T-helper 1 cell treated with Interleukin-12 subunit alpha and Interleukin-12 subunit beta and Interleukin-4 antibody, amounts not matched to agents 30 μg/mL and 1 μg/mL, for 36 hours (primary cell): ENCODE measurements around the gene SPESP1.
"Not testable (repeated sequence)": the region's sequence is repeated elsewhere in the genome, so short reads cannot be mapped to it uniquely, and the experiment has no call there.

Source experiments
- H3K27ac Mint-ChIP-seq: one replicate; pipeline ENCODE4 v1.8.0; 2021; ENCODE audit warnings: mild to moderate bottlenecking, mixed read lengths
- H3K27me3 Mint-ChIP-seq: one replicate; pipeline ENCODE4 v1.8.0; 2021; ENCODE audit warnings: low read depth, mixed read lengths
- H3K36me3 Mint-ChIP-seq: one replicate; pipeline ENCODE4 v1.8.0; 2021; ENCODE audit warnings: low read depth, mixed read lengths
- H3K4me1 Mint-ChIP-seq: one replicate; pipeline ENCODE4 v1.8.0; 2021; ENCODE audit warnings: low read depth, mixed read lengths
- H3K4me3 Mint-ChIP-seq: one replicate; pipeline ENCODE4 v1.8.0; 2021; ENCODE audit warnings: mild to moderate bottlenecking, moderate library complexity, mixed read lengths
- H3K9me3 Mint-ChIP-seq: one replicate; pipeline ENCODE4 v1.8.0; 2021; ENCODE audit warnings: mixed read lengths

SPESP1 gene

GRCh38 chr15:68933001-68933400 lies 2.7 kb downstream of the SPESP1 start:
- H3K4me1 Mint-ChIP-seq: peaks cover 1% of the 10 kb centered on the region
- H3K4me3 Mint-ChIP-seq: no peak overlapping the region
- H3K9me3 Mint-ChIP-seq: no peaks in the 10 kb centered on the region
- no peak overlapping the region for H3K27ac Mint-ChIP-seq
- H3K36me3 Mint-ChIP-seq: no peaks in the 10 kb centered on the region
- H3K27me3 Mint-ChIP-seq: peaks cover 6% of the 10 kb centered on the region

- H3K27ac Mint-ChIP-seq: no peak overlapping the region
- H3K4me1 Mint-ChIP-seq: peaks cover 1% of the 10 kb centered on the region
- H3K27me3 Mint-ChIP-seq: peaks cover 12% of the 10 kb centered on the region
- no peak overlapping the region for H3K4me3 Mint-ChIP-seq
- no peaks in the 10 kb centered on the region for H3K9me3 Mint-ChIP-seq
- no peaks in the 10 kb centered on the region for H3K36me3 Mint-ChIP-seq
These were observed 4.0 kb downstream of the SPESP1 start for GRCh38 chr15:68934341-68934740.

DNA sequence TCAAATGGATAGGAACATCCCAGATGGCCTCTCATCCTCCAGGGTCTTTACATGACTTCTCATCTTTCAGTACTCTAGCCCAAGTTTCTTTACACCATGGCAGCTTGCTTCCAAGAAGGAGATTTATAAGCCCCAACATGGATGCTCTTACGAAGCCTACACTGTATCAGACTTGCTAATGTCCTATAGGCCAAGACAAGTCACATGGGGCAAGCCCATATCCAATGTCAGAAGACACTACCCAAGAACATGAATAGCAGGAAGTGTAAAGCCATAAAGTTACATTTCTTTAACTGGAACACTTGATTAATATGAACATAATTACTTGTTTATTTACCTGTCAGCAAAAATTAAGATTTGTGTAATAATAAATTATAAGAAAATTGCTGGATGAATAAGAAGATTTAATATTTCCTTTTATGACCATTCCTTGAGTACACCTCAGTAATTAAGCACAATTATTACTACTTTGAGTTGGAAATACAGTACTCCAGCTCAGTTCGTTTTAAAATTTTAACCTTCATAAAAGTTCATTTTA lies 5.1 kb downstream of the SPESP1 start:
- H3K4me3 Mint-ChIP-seq: no peak overlapping the region
- H3K36me3 Mint-ChIP-seq: no peaks in the 10 kb centered on the region
- no peak overlapping the region for H3K27ac Mint-ChIP-seq
- peaks cover 1% of the 10 kb centered on the region for H3K4me1 Mint-ChIP-seq
- peaks cover 14% of the 10 kb centered on the region for H3K27me3 Mint-ChIP-seq
- H3K9me3 Mint-ChIP-seq: no peaks in the 10 kb centered on the region

- no peaks in the 10 kb centered on the region for H3K4me1 Mint-ChIP-seq
- no peak overlapping the region for H3K4me3 Mint-ChIP-seq
- H3K36me3 Mint-ChIP-seq: no peaks in the 10 kb centered on the region
- H3K27ac Mint-ChIP-seq: no peak overlapping the region
- H3K27me3 Mint-ChIP-seq: peaks cover 27% of the 10 kb centered on the region
- H3K9me3 Mint-ChIP-seq: no peaks in the 10 kb centered on the region
These were observed 9.2 kb downstream of the SPESP1 start for GRCh38 chr15:68939501-68939900.

GRCh38 chr15:68951813-68952212 lies 21.5 kb downstream of the SPESP1 start:
- Mint-ChIP-seq H3K4me3 (no peak overlapping the region), H3K27me3 (peaks cover 34% of the 10 kb centered on the region), H3K9me3 (peaks cover 8% of the 10 kb centered on the region), H3K36me3 (no peaks in the 10 kb centered on the region), H3K4me1 (no peaks in the 10 kb centered on the region), H3K27ac (no peak overlapping the region)

DNA sequence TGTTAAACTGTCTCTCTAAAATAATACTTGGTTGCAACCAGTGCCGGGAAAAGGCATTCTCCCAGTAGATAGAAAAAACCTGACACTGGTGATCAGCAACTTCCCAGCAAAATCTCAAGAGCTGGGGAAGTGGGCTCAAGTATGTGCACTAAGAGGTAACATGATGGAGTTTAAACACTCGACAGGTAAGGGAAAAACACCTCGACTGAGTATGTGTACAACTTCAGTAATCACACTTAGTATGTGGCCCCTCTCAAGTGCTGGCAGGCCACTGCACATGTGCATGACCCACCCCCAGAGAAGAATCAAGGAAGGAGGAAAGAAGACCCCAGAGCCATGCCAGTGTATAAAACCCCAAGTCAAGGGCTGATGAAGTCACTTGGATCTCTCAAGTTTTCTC lies 27.4 kb downstream of the SPESP1 start:
- H3K4me3 Mint-ChIP-seq: no peak overlapping the region

DNA sequence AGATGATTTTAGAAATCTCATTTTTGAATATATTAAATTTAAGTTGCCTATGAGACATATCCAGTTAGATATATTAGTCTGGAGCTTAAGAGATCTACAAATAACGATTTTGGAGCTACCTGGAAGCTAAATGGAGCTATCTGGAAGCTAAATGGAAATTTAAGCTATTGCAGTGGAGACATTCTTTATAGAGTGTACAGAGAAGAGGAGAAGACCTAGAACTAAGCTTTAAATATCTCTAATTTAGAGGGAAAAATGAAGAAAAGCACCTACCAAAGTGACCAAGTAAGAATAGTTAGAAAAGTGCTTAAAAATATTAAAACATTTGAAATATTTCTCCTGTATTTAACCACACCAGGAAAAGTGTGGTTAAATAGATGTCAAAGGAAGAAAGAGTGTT lies 28.3 kb downstream of the SPESP1 start:
- no peaks in the 10 kb centered on the region for H3K4me1 Mint-ChIP-seq
- peaks cover 3% of the 10 kb centered on the region for H3K9me3 Mint-ChIP-seq
- H3K27ac Mint-ChIP-seq: no peak overlapping the region
- peaks cover 31% of the 10 kb centered on the region for H3K27me3 Mint-ChIP-seq
- no peak overlapping the region for H3K4me3 Mint-ChIP-seq
- H3K36me3 Mint-ChIP-seq: no peaks in the 10 kb centered on the region

More for the DNA sequence above, 27.4 kb downstream of the SPESP1 start:
- no peak overlapping the region for H3K27ac Mint-ChIP-seq
- H3K27me3 Mint-ChIP-seq: peaks cover 37% of the 10 kb centered on the region
- H3K9me3 Mint-ChIP-seq: no peaks in the 10 kb centered on the region
- no peaks in the 10 kb centered on the region for H3K36me3 Mint-ChIP-seq
- no peaks in the 10 kb centered on the region for H3K4me1 Mint-ChIP-seq

- Mint-ChIP-seq H3K36me3 (no peaks in the 10 kb centered on the region), H3K4me1 (no peaks in the 10 kb centered on the region), H3K27me3 (peaks cover 18% of the 10 kb centered on the region), H3K27ac (no peak overlapping the region), H3K9me3 (peaks cover 9% of the 10 kb centered on the region), H3K4me3 (no peak overlapping the region)
These were observed 32.1 kb downstream of the SPESP1 start for GRCh38 chr15:68962465-68962864.

- Mint-ChIP-seq H3K27me3 (peaks cover 20% of the 10 kb centered on the region), H3K9me3 (peaks cover 14% of the 10 kb centered on the region)
- not testable (repeated sequence) for H3K4me3 Mint-ChIP-seq, H3K4me1 Mint-ChIP-seq, H3K27ac Mint-ChIP-seq, H3K36me3 Mint-ChIP-seq
These were observed 33.4 kb downstream of the SPESP1 start for GRCh38 chr15:68963719-68964118.

- H3K9me3 Mint-ChIP-seq: peaks cover 23% of the 10 kb centered on the region
- no peaks in the 10 kb centered on the region for H3K36me3 Mint-ChIP-seq
- no peak overlapping the region for H3K4me3 Mint-ChIP-seq
- H3K4me1 Mint-ChIP-seq: no peaks in the 10 kb centered on the region
- H3K27me3 Mint-ChIP-seq: peaks cover 20% of the 10 kb centered on the region
- no peak overlapping the region for H3K27ac Mint-ChIP-seq
These were observed 36.7 kb downstream of the SPESP1 start for GRCh38 chr15:68966996-68967395.

DNA sequence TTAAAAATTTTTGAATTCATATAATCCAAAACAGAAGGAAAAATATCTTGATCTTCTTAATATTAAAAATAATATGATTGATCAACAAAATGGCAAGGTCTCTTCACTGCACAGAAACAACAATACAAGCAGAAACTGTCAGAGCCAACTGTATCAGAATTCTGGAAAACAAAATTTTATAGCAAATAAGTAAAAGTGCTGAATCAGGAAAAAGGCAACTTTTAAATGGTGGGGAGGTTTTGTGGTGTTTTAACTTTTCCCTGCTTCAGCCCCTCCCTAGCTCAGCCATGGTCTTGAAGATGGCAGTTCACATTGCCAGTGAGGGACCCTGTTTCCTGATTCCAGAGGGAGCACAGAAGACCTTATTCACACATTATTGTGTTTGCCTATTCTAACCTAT lies 37.6 kb downstream of the SPESP1 start:
- Mint-ChIP-seq H3K4me3 (no peak overlapping the region), H3K27me3 (peaks cover 12% of the 10 kb centered on the region), H3K9me3 (peaks cover 23% of the 10 kb centered on the region), H3K4me1 (no peaks in the 10 kb centered on the region), H3K27ac (no peak overlapping the region), H3K36me3 (no peaks in the 10 kb centered on the region)

DNA sequence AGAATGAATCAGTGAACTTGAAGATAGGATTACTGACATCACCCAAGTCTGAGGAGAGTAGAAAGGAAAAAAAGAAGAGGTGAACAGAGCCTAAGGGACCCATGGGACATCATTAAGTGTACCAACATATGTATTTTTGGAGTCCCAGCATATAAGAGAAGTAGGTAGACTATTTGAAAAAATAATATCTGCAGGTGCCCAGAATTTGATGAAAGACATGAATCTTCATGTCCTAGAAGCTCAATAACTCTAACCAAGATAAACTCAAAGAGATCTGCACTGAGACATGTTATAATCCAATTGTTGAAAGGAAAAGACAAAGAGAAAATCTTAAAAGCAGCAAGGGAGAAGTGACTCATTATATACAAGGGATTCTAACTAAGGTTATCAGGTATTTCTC lies 39.0 kb downstream of the SPESP1 start:
- H3K27ac Mint-ChIP-seq: no peak overlapping the region
- no peak overlapping the region for H3K4me3 Mint-ChIP-seq
- H3K36me3 Mint-ChIP-seq: no peaks in the 10 kb centered on the region
- peaks cover 12% of the 10 kb centered on the region for H3K27me3 Mint-ChIP-seq
- H3K9me3 Mint-ChIP-seq: peaks cover 20% of the 10 kb centered on the region
- H3K4me1 Mint-ChIP-seq: no peaks in the 10 kb centered on the region

- no peak overlapping the region for H3K4me3 Mint-ChIP-seq
- peaks cover 20% of the 10 kb centered on the region for H3K9me3 Mint-ChIP-seq
- no peaks in the 10 kb centered on the region for H3K4me1 Mint-ChIP-seq
- no peaks in the 10 kb centered on the region for H3K36me3 Mint-ChIP-seq
- H3K27ac Mint-ChIP-seq: no peak overlapping the region
- H3K27me3 Mint-ChIP-seq: peaks cover 10% of the 10 kb centered on the region
These were observed 42.1 kb downstream of the SPESP1 start for GRCh38 chr15:68972201-68973065.

GRCh38 chr15:68975651-68976160 lies 45.4 kb downstream of the SPESP1 start:
- H3K36me3 Mint-ChIP-seq, H3K4me3 Mint-ChIP-seq, H3K9me3 Mint-ChIP-seq, H3K4me1 Mint-ChIP-seq, H3K27me3 Mint-ChIP-seq, H3K27ac Mint-ChIP-seq: not testable (repeated sequence)

GRCh38 chr15:68977426-68977825 lies 47.1 kb downstream of the SPESP1 start:
- not testable (repeated sequence) for H3K4me3 Mint-ChIP-seq, H3K36me3 Mint-ChIP-seq, H3K27me3 Mint-ChIP-seq, H3K4me1 Mint-ChIP-seq, H3K27ac Mint-ChIP-seq, H3K9me3 Mint-ChIP-seq
